Ovary (tissue), 9 donors: ENCODE measurements around the gene ZFP1. TPM values are rescaled to one million over a fixed set of nuclear protein-coding genes. Genes with fewer than 3 reads are reported as not detected.
A peak's percentile ranks its signal among the peaks of the same experiment; 100 is the strongest.

Experiments
- DNase-seq, 5 donors: peaks; one replicate each; pipeline ENCODE4 v3.0.0-alpha.2; 2019 to 2020
- H3K27ac ChIP-seq, 2 donors: fragments of 200-600 bp; one replicate each; pipeline versions ENCODE4 v1.5.1 to v1.8.0; 2019 to 2022
- H3K27me3 ChIP-seq: fragments of 200-600 bp; one replicate; pipeline ENCODE4 v1.8.0; 2022
- H3K36me3 ChIP-seq: fragments of 200-600 bp; sonication (generic); one replicate; pipeline ENCODE4 v1.5.1; 2019
- H3K4me1 ChIP-seq: one replicate; pipeline ENCODE4 v1.8.1; 2013; ENCODE audit warnings: mild to moderate bottlenecking, moderate library complexity; ENCODE audit not compliant: insufficient read depth
- H3K4me3 ChIP-seq: fragments of 200-600 bp; sonication (generic); one replicate; pipeline ENCODE4 v1.5.1; 2017
- H3K9me3 ChIP-seq, 2 donors: fragments of 200-600 bp in 1 of 2; sonication (generic) in 1 of 2; one replicate each; pipeline versions ENCODE4 v1.5.1 to v1.8.1; 2013 to 2019; ENCODE audit warnings: mild to moderate bottlenecking in 1 of 2, moderate library complexity in 1 of 2
- EP300 ChIP-seq: sonication (generic); formaldehyde crosslinking; IDR thresholded peaks from one replicate; pipeline ENCODE4 v1.6.1; 2017; ENCODE audit warnings: antibody characterized with exemption
- POLR2A ChIP-seq: fragments of 450-650 bp; IDR thresholded peaks from one replicate; pipeline ENCODE4 v1.6.1; 2017; ENCODE audit warnings: antibody characterized with exemption, mild to moderate bottlenecking, moderate library complexity
- WGBS, 3 donors: extraction: QIAGEN DNeasy Blood & Tissue Kit in 1 of 3; methylation state at CpG; one replicate each; pipeline versions ENCODE4 v1.1.5 to v1.1.7; 2013 to 2017; 5-methylcytosine and 5-hydroxymethylcytosine counted together
- intact Hi-C, 4 donors: fragments of 100-400 bp; cut with DNase I; formaldehyde crosslinking; loops; one replicate each; pipeline versions ENCODE4 v1.11.0 to v1.15.1; 2022 to 2023
- polyA plus RNA-seq, 2 donors: library from polyadenylated mRNA; stranded (reverse); fragments of 200-250 nt in 1 of 2; fragments of 350-450 nt in 1 of 2; fragmentation: Illumina TruSeq in 1 of 2; extraction: RNeasy Lipid Tissue Mini Kit (QIAGEN cat#74804) in 1 of 2; gene quantifications; one replicate each; pipeline ENCODE4 v1.2.3, GENCODE V29; 2013 to 2014
- total RNA-seq, 7 donors: library from RNA; depleted of rRNA in 2 of 7; stranded (reverse); fragments of >200 nt in 2 of 7; fragmentation: NEBNext Ultra II Directional in 3 of 7; extraction: Animal tissue kit (Norgen Biotek cat#: 25700) in 3 of 7; gene quantifications; one replicate each; pipeline versions ENCODE4 v1.1.0 to v1.2.4, GENCODE V29; 2016 to 2023
- TF ChIP-seq, protein P1 (sequence below), 3 donors: fragments of 450-650 bp in 2 of 3; fragments of 200-600 bp in 1 of 3; IDR thresholded peaks; one replicate each; pipeline versions ENCODE4 v1.5.1 to v1.8.0; 2016 to 2022; ENCODE audit warnings: antibody characterized with exemption in 3 of 3, mild to moderate bottlenecking in 1 of 3
- donor health status: DM: no; HTN: no; CAD: no; lungs with moderate emphysema.
- donor health status: DM: no; HTN: no; CAD: no.
- donor health status: Bipolar disorder and iron deficiency.
- donor health status: DM: yes; HTN: yes; CAD: no.
- donor health status: DM: no; HTN: no; CAD: no.
- donor health status: DM: yes; HTN: yes; CAD: no.

ZFP1 gene
- total and polyA plus RNA-seq, 9 donors: 7.2 to 22.3 (median 13.5) TPM

DNA sequence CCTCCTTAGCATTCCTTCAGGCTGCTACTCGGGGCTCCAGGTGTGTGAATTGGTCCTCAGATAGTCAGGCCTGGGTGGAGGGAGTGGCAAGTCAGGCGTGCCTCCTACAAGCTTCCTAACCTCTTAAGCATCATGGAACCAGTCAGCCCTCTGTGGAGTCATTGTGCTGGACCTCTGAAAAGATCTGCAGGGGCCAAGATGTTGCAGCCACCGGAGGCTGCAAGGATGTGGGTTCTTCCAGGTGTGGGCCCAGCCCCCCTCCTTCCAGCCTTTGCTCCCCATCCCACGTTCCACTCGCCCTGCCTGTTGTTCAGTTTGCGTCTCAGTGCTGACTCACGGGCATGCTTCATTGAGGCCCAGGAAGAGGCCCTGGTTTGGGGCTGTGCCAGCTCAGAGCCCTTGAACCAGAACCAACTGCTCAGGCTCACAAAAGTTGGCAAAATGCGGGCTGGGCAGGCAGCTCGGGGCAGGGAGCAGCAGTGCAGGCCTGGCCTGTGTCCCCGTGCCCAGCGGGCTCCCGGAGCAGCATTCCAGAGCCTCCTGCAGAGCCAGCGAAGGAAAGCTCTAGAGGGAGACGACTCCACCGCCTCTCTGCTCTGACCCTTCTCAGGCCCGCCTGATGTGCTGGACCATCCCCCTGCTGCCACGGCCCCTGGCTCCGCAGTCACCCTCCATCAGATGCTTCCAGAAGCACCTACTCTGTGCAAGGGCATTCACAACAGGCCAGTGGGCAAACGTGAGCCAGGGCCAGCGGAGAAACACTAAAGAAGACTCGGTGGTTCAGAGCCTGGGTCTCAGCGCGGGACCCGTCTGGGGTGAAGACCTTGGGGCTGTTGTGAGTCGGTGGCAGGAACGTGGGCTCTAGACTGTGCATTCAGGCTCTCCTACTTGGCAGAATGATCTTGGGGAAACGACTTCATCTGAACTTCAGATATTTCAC lies 39.3 kb upstream of the ZFP1 start:
- H3K4me3 ChIP-seq: no peak overlapping the region
- H3K4me1 ChIP-seq: peaks cover 28% of the 10 kb centered on the region
- intact Hi-C loops: no loop called here
- no peaks in the 10 kb centered on the region for H3K27me3 ChIP-seq
- TF ChIP-seq EP300: no peak
- peak; percentile 88 to 91 (median 90) for DNase-seq
- peak overlapping the region; percentile 73 to 76 for H3K27ac ChIP-seq
- H3K9me3 ChIP-seq: no peaks in the 10 kb centered on the region
- 37 to 54% (median 39%) methylated on average over 27 of the region's 27 CpGs for WGBS, 3 donors
- no peaks in the 10 kb centered on the region for H3K36me3 ChIP-seq

- Histone ChIP-seq H3K36me3 (no peaks in the 10 kb centered on the region), H3K4me3 (no peak overlapping the region), H3K27ac (peak overlapping the region; percentile 73 to 76), H3K27me3 (no peaks in the 10 kb centered on the region), H3K4me1 (peaks cover 28% of the 10 kb centered on the region), H3K9me3 (no peaks in the 10 kb centered on the region)
- intact Hi-C loops: loop anchor here in 3 of 4 donors (2.0 to 10.0 kb wide), 3 partner anchors 111 to 405 kb away; partner anchors contain the start of genes ZNRF1 (in 3 of the 3) and MLKL (in 1 of the 3)
- DNase-seq: peak in 4 of 5 donors; percentile 42 to 62 (median 60)
- TF ChIP-seq, protein P1, sequence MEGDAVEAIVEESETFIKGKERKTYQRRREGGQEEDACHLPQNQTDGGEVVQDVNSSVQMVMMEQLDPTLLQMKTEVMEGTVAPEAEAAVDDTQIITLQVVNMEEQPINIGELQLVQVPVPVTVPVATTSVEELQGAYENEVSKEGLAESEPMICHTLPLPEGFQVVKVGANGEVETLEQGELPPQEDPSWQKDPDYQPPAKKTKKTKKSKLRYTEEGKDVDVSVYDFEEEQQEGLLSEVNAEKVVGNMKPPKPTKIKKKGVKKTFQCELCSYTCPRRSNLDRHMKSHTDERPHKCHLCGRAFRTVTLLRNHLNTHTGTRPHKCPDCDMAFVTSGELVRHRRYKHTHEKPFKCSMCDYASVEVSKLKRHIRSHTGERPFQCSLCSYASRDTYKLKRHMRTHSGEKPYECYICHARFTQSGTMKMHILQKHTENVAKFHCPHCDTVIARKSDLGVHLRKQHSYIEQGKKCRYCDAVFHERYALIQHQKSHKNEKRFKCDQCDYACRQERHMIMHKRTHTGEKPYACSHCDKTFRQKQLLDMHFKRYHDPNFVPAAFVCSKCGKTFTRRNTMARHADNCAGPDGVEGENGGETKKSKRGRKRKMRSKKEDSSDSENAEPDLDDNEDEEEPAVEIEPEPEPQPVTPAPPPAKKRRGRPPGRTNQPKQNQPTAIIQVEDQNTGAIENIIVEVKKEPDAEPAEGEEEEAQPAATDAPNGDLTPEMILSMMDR (IDR thresholded peaks at IDR 0.05): no peak
- TF ChIP-seq EP300: no peak
- no peak for TF ChIP-seq POLR2A
- WGBS, 3 donors: 47 to 67% (median 51%) methylated on average over 10 of the region's 10 CpGs
These were observed 38.5 kb upstream of the ZFP1 start for GRCh38 chr16:75109732-75110243.

DNA sequence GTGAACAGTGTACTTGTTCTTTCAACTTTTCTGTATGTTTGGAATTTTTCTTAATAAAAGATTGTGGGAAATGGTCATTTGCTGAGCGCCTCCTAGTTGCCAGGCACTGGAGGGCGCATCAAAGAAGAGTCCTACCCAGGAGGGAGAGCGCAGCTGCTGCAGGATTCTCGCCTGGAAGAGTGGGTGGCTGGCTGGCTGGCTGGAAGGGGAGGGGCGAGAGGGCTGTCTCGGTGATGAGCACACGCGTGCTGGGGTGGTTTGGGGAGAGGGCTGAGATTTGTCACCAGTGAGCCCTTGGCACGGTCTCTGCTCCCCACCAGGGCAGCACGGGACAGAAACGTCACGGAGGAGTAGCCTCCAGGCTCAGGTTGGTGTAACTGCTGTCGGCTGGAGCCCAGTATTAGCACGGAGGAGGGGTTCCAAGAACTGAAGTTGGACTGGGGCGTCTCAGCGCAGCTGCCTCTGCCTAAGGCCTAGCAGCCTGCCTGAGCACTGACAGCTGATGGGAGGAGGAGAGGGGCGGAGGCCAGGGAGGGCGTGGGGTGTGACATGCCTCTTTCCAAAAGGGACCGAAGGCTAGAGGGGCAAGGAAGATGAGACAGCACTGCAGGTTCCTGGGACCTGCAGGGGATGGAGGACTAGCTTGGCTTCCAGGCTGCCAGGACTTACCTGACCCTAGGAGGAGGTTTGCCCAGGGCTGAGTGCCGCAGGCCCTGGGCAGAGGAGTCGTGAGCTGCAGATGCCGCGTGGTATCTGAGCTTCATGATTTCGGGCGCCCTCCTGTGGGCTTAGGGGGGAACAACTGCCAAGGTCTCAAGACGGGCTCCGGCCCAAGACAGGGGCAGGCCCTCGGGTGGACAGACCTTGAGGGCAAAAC lies 37.4 kb upstream of the ZFP1 start:
- peak; percentile 87 to 95 (median 94) for DNase-seq
- Histone ChIP-seq H3K4me1 (peaks cover 36% of the 10 kb centered on the region), H3K9me3 (no peaks in the 10 kb centered on the region), H3K27ac (peak overlapping the region; percentile 14 to 76), H3K36me3 (no peaks in the 10 kb centered on the region), H3K27me3 (no peaks in the 10 kb centered on the region), H3K4me3 (peak overlapping the region; percentile 13)
- TF ChIP-seq, protein P1 (IDR thresholded peaks at IDR 0.05): peak; percentile 76 to 91 (median 91)
- TF ChIP-seq EP300 (no peak), POLR2A (peak; percentile 8)
- WGBS, 3 donors: 2 to 6% (median 2%) methylated on average over 27 to 28 of the region's 28 CpGs
- intact Hi-C loops: loop anchor here (1.0 to 10.0 kb wide), 4 partner anchors 112 to 406 kb away; partner anchors contain the start of genes ZNRF1 (in 3 of the 4) and MLKL (in 1 of the 4)

GRCh38 chr16:75111514-75111940 lies 36.8 kb upstream of the ZFP1 start:
- H3K36me3 ChIP-seq: no peaks in the 10 kb centered on the region
- TF ChIP-seq POLR2A: no peak
- TF ChIP-seq, protein P1 (IDR thresholded peaks at IDR 0.05): no peak
- TF ChIP-seq EP300: no peak
- H3K4me3 ChIP-seq: no peak overlapping the region
- no peak for DNase-seq
- H3K4me1 ChIP-seq: peaks cover 34% of the 10 kb centered on the region
- intact Hi-C loops: loop anchor here (1.0 to 10.0 kb wide), 4 partner anchors 113 to 407 kb away; partner anchors contain the start of genes ZNRF1 (in 3 of the 4) and MLKL (in 1 of the 4)
- no peaks in the 10 kb centered on the region for H3K27me3 ChIP-seq
- no peaks in the 10 kb centered on the region for H3K9me3 ChIP-seq
- peak overlapping the region; percentile 14 to 76 for H3K27ac ChIP-seq
- 26 to 39% (median 29%) methylated on average over 7 of the region's 7 CpGs for WGBS, 3 donors
